Stomach smooth muscle (tissue), 2 donors: ENCODE measurements around the gene IGF2R.

ENCODE experiments used
- H3K27ac ChIP-seq: one replicate; pipeline ENCODE4 v1.7.0; 2013; ENCODE audit warnings: mild to moderate bottlenecking, low read length, inconsistent platforms
- H3K27me3 ChIP-seq, 2 donors: one replicate each; pipeline ENCODE4 v1.7.0; 2013; ENCODE audit warnings: low read length in 2 of 2; ENCODE audit not compliant: insufficient read depth in 2 of 2, control insufficient read depth in 1 of 2
- H3K36me3 ChIP-seq, 2 donors: one replicate each; pipeline ENCODE4 v1.7.0; 2013; ENCODE audit warnings: low read length in 2 of 2; ENCODE audit not compliant: control insufficient read depth in 2 of 2, insufficient read depth in 2 of 2
- H3K4me1 ChIP-seq: one replicate; pipeline ENCODE4 v1.7.0; 2013; ENCODE audit warnings: low read length; ENCODE audit not compliant: control insufficient read depth, insufficient read depth
- H3K4me3 ChIP-seq, 2 donors: one replicate each; pipeline ENCODE4 v1.7.0; 2013; ENCODE audit warnings: low read length in 2 of 2
- H3K9ac ChIP-seq, 2 donors: one replicate each; pipeline ENCODE4 v1.7.0; 2013; ENCODE audit warnings: low read length in 2 of 2, mild to moderate bottlenecking in 1 of 2
- H3K9me3 ChIP-seq, 2 donors: one replicate each; pipeline ENCODE4 v1.7.0; 2013; ENCODE audit warnings: low read length in 2 of 2; ENCODE audit not compliant: control insufficient read depth in 2 of 2
- donor health status: healthy.
- donor health status: Pancreatic carcinoma.

Gene IGF2R

GRCh38 chr6:159939591-159940016 is 29.3 kb upstream of the IGF2R start:
- Histone ChIP-seq H3K27ac (no peak overlapping the region), H3K36me3 (no peaks in the 10 kb centered on the region), H3K4me1 (no peaks in the 10 kb centered on the region), H3K9ac (no peak overlapping the region), H3K9me3 (peaks cover 0 to 5% of the 10 kb centered on the region in 2 donors), H3K27me3 (peaks cover 0 to 2% of the 10 kb centered on the region in 2 donors), H3K4me3 (no peak overlapping the region)

DNA sequence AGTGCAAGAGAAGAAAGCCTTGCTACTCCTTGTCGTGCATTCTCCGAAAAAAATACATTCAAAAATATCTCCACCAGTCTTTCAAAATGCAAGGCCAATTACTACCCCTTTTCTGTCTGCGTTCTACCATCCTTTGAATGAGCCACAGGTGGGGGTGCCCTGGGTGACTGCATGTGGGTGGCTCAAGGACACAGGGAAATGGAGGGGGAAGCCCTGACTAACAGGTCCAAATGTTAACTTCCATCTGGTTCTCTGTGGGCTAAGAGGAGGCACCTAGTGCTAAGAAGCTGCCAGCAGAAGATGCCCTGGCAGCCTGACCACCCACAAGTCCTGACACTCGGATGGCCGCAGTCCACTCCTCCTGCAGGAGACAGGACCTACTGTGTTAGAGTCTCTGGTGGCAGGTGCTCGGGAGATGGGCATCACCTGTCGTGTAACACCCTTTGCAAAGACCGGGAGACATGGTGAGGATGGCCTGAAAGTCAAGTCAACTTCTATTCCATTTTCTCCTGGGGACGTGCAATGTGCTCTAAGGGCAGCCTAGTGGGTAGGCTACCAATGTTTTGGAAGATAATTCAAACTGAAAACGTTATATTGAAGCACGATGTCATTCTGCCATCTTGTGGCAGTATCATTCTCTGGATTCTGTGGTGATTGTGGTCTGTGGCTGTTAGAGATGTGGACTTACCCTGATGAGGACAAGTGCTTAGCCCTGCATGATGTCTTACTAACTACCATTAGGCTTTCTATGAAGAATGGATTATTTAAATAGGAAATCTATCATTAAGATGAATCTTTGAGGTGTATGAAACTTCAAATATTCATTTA is 27.4 kb upstream of the IGF2R start:
- peaks cover 3 to 8% of the 10 kb centered on the region in 2 donors for H3K9me3 ChIP-seq

DNA sequence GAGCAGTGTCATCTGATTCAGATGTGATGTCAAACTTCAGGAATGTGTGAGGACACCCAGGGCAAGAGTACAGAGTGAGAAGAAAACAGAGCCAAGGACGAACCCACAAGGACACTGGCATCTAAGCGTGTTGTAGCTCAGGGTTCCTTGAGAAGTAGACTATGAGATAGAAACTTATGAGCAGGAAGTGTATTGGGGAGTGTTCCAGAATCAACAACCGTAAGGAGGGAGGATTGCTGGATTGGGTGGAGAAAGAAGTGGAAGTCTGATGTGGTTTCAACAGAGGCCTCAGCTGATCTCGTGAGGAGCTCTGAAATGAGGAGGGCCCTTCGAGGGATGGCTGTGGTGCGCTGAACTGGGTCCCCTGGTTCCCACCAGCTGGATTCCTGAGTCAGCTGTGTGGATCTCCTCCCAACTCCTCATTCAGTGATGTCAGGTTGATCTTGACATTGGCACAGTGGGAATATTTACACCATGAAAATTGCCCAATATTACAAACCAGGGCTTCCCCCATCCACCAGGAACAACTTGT is 25.7 kb upstream of the IGF2R start:
- Histone ChIP-seq H3K27ac (no peak overlapping the region), H3K4me1 (no peaks in the 10 kb centered on the region), H3K36me3 (no peaks in the 10 kb centered on the region), H3K9me3 (peaks cover 3 to 8% of the 10 kb centered on the region in 2 donors), H3K27me3 (peaks cover 0 to 2% of the 10 kb centered on the region in 2 donors), H3K4me3 (no peak overlapping the region), H3K9ac (no peak overlapping the region)

More for the DNA sequence above, 27.4 kb upstream of the IGF2R start:
- Histone ChIP-seq H3K4me1 (no peaks in the 10 kb centered on the region), H3K4me3 (no peak overlapping the region), H3K9ac (no peak overlapping the region), H3K27me3 (peaks cover 0 to 2% of the 10 kb centered on the region in 2 donors), H3K27ac (no peak overlapping the region), H3K36me3 (no peaks in the 10 kb centered on the region)

DNA sequence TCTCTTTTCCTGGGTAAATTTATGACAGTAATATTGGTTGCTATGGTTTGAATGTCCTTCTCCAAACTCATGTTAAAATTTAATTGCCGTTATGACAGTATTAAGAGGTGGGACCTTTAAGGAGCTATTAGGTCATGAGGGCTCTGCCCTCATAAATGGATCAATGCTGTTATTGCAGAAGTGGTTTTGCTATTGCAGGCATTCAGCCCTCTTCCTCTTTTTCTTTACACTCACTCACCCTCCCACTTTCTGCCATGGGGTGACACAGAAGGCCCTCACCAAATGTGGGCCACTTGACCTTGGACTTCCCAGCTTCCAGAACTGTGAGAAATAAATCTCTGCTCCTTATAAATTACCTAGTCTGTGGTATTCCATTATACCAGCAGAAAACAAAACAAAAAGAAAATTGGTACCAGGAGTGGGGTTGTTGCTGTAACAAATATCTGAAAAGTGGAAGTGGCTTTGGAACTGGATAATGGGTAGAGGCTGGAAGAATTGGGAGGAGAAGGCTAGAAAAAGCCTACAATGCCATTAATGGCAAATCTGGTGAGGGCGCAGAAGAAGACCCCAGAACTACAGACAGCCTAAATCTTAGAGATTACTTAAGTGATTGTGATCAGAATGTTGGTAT is 24.8 kb upstream of the IGF2R start:
- peaks cover 0 to 2% of the 10 kb centered on the region in 2 donors for H3K27me3 ChIP-seq
- H3K9me3 ChIP-seq = peaks cover 3 to 8% of the 10 kb centered on the region in 2 donors
- no peak overlapping the region for H3K9ac ChIP-seq
- no peak overlapping the region for H3K27ac ChIP-seq
- no peaks in the 10 kb centered on the region for H3K4me1 ChIP-seq
- H3K36me3 ChIP-seq = no peaks in the 10 kb centered on the region
- H3K4me3 ChIP-seq = no peak overlapping the region

DNA sequence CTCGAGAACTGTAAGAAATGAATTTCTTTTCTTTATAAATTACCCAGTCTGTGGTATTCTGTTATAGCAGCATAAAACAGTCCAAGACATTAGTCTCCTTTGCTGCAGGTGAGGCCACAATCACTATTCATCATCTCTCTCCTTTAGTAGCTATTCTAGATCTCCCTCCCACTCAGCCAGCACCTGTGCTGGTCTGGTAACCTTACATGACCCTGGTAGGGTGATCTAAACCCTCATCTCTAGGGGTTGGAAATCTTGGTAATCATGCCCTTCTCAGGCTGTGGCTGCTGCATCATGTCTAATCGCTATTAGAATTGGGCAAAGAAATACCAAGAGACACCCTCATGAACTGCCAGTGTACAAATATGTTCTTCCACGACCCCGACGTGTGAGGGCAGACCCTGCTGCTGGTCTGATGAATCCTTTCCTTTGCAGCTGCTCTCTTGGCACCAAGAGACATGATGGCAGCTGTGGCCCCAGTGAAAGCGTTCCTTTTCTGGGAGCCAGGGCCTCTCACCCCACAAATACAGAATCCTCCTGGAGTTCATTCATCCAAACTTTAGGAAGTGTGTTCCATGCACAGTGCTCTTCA is 23.0 kb upstream of the IGF2R start:
- Histone ChIP-seq H3K4me1 (no peaks in the 10 kb centered on the region), H3K27me3 (peaks cover 0 to 2% of the 10 kb centered on the region in 2 donors)

GRCh38 chr6:159946912-159947311 is 22.0 kb upstream of the IGF2R start:
- H3K27ac ChIP-seq = no peak overlapping the region
- no peak overlapping the region for H3K9ac ChIP-seq
- H3K4me1 ChIP-seq = no peaks in the 10 kb centered on the region
- no peak overlapping the region for H3K4me3 ChIP-seq
- H3K36me3 ChIP-seq = no peaks in the 10 kb centered on the region
- H3K9me3 ChIP-seq = peaks cover 3 to 8% of the 10 kb centered on the region in 2 donors
- H3K27me3 ChIP-seq = peaks cover 0 to 2% of the 10 kb centered on the region in 2 donors

More for the DNA sequence above, 23.0 kb upstream of the IGF2R start:
- no peaks in the 10 kb centered on the region for H3K36me3 ChIP-seq
- peaks cover 3 to 8% of the 10 kb centered on the region in 2 donors for H3K9me3 ChIP-seq
- no peak overlapping the region for H3K4me3 ChIP-seq
- H3K27ac ChIP-seq = no peak overlapping the region
- no peak overlapping the region for H3K9ac ChIP-seq

DNA sequence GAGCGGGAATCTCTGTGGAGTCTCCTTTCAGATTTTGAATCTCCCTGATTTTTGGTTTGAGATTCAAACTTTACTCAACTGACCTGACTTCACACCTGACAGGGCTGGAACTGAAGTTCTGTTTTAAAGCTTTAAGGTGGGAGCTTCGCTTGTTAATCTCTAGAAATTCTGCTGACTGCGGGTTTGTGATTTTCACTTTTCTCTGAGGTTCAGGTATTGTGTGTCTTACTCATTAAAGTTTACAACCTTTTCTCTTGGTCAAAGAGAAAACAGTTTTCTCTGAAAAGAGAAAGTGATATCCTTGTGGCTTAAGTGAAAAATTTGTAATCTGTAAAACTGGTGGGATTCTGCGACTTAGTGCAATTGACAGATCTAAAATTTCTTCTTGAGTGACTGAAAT is 20.7 kb upstream of the IGF2R start:
- H3K9ac ChIP-seq = no peak overlapping the region
- H3K27ac ChIP-seq = no peak overlapping the region
- no peaks in the 10 kb centered on the region for H3K36me3 ChIP-seq
- H3K27me3 ChIP-seq = peaks cover 0 to 2% of the 10 kb centered on the region in 2 donors
- no peaks in the 10 kb centered on the region for H3K4me1 ChIP-seq
- H3K9me3 ChIP-seq = peaks cover 3 to 8% of the 10 kb centered on the region in 2 donors
- H3K4me3 ChIP-seq = no peak overlapping the region

- Histone ChIP-seq H3K27ac (no peak overlapping the region), H3K9ac (no peak overlapping the region), H3K27me3 (no peaks in the 10 kb centered on the region), H3K4me1 (no peaks in the 10 kb centered on the region), H3K4me3 (no peak overlapping the region), H3K36me3 (no peaks in the 10 kb centered on the region), H3K9me3 (no peaks in the 10 kb centered on the region)
Measured at GRCh38 chr6:159951772-159952171, 17.1 kb upstream of the IGF2R start.

- Histone ChIP-seq H3K27ac (no peak overlapping the region), H3K4me3 (no peak overlapping the region), H3K36me3 (no peaks in the 10 kb centered on the region), H3K9me3 (no peaks in the 10 kb centered on the region), H3K4me1 (no peaks in the 10 kb centered on the region), H3K27me3 (no peaks in the 10 kb centered on the region), H3K9ac (no peak overlapping the region)
Measured at GRCh38 chr6:159952289-159953005, 16.4 kb upstream of the IGF2R start.

- Histone ChIP-seq H3K36me3 (no peaks in the 10 kb centered on the region), H3K4me3 (no peak overlapping the region), H3K27ac (no peak overlapping the region), H3K9ac (no peak overlapping the region), H3K27me3 (no peaks in the 10 kb centered on the region), H3K4me1 (no peaks in the 10 kb centered on the region), H3K9me3 (no peaks in the 10 kb centered on the region)
Measured at GRCh38 chr6:159953091-159953601, 15.7 kb upstream of the IGF2R start.
